GM18517 (cell line): ENCODE results near the gene DHX34.

Experiments used
- ATAC-seq: cut with Tn5 transposase; IDR thresholded peaks from one replicate; pipeline ENCODE4 v1.9.1; 2021; ENCODE audit warnings: mild to moderate bottlenecking, moderate library complexity; ENCODE audit not compliant: unreplicated experiment

The DHX34 gene

GRCh38 chr19:47417107-47417745 is 68.1 kb downstream of the DHX34 start:
- ATAC-seq = no peak

- ATAC-seq = no peak
Measured at GRCh38 chr19:47417746-47418691, 68.9 kb downstream of the DHX34 start.

- no peak for ATAC-seq
Measured at GRCh38 chr19:47418692-47419029, 69.5 kb downstream of the DHX34 start.

GRCh38 chr19:47419030-47419783 is 70.1 kb downstream of the DHX34 start, which contains the start of gene MEIS3:
Gene MEIS3, minus strand, starts transcription at chr19:47419527. Its CDS starts 446 bp downstream, at chr19:47419081.
- no peak for ATAC-seq

- no peak for ATAC-seq
Measured at GRCh38 chr19:47419789-47420188, 70.7 kb downstream of the DHX34 start.

GRCh38 chr19:47421244-47421786 is 72.2 kb downstream of the DHX34 start:
- ATAC-seq = no peak

- no peak for ATAC-seq
Measured at GRCh38 chr19:47421844-47422395, 72.8 kb downstream of the DHX34 start.

GRCh38 chr19:47422417-47423163 is 73.5 kb downstream of the DHX34 start:
- no peak for ATAC-seq

- no peak for ATAC-seq
Measured at GRCh38 chr19:47423203-47423882, 74.2 kb downstream of the DHX34 start.

GRCh38 chr19:47427241-47428176 is 78.4 kb downstream of the DHX34 start:
- no peak for ATAC-seq

- ATAC-seq = no peak
Measured at GRCh38 chr19:47428177-47428894, 79.2 kb downstream of the DHX34 start.

- ATAC-seq = no peak
Measured at GRCh38 chr19:47429140-47429793, 80.2 kb downstream of the DHX34 start.

- ATAC-seq = no peak
Measured at GRCh38 chr19:47430041-47430802, 81.1 kb downstream of the DHX34 start.

GRCh38 chr19:47432091-47432490 is 83.0 kb downstream of the DHX34 start:
- no peak for ATAC-seq
